Islet precursor cell (in vitro differentiated cells): ENCODE results near the gene INSIG1.

Source experiments
- DNase-seq: peaks from one replicate; pipeline ENCODE4 v3.0.0-alpha.2; 2018

Gene INSIG1

GRCh38 chr7:155286686-155287085, 11.0 kb upstream of the INSIG1 start:
- DNase-seq, result peak; percentile 22

GRCh38 chr7:155287284-155287935, 10.3 kb upstream of the INSIG1 start:
- no peak for DNase-seq

- DNase-seq, result peak; percentile 37
These were observed 9.6 kb upstream of the INSIG1 start for GRCh38 chr7:155288055-155288454.

- DNase-seq, result peak; percentile 53
These were observed 8.6 kb upstream of the INSIG1 start for GRCh38 chr7:155289107-155289506.

- peak; percentile 38 for DNase-seq
These were observed 7.7 kb upstream of the INSIG1 start for GRCh38 chr7:155289949-155290501.

- DNase-seq, result peak; percentile 86
These were observed 6.6 kb upstream of the INSIG1 start for GRCh38 chr7:155291045-155291530.

GRCh38 chr7:155291729-155292128, 5.9 kb upstream of the INSIG1 start:
- no peak for DNase-seq

- peak; percentile 72 for DNase-seq
These were observed 4.9 kb upstream of the INSIG1 start for GRCh38 chr7:155292680-155293226.

GRCh38 chr7:155293721-155294510, 3.8 kb upstream of the INSIG1 start:
- DNase-seq, result no peak

GRCh38 chr7:155294511-155294778, 3.2 kb upstream of the INSIG1 start:
- DNase-seq, result no peak

GRCh38 chr7:155295511-155295910, 2.2 kb upstream of the INSIG1 start:
- DNase-seq, result no peak

GRCh38 chr7:155296006-155296787, 1.5 kb upstream of the INSIG1 start:
- DNase-seq, result no peak

GRCh38 chr7:155296788-155297516, 726 bp upstream of the INSIG1 start:
- peak; percentile 84 for DNase-seq

- DNase-seq, result no peak
These were observed 683 bp downstream of the INSIG1 start for GRCh38 chr7:155298288-155298833.

GRCh38 chr7:155298834-155299534, 1.3 kb downstream of the INSIG1 start:
- DNase-seq, result peak; percentile 98

GRCh38 chr7:155299535-155300202, 2.0 kb downstream of the INSIG1 start:
- no peak for DNase-seq

- no peak for DNase-seq
These were observed 3.2 kb downstream of the INSIG1 start for GRCh38 chr7:155300641-155301452.

GRCh38 chr7:155303039-155303593, 5.4 kb downstream of the INSIG1 start:
- no peak for DNase-seq

- DNase-seq, result no peak
These were observed 6.2 kb downstream of the INSIG1 start for GRCh38 chr7:155303897-155304296.
